Transverse colon (tissue), 4 donors: ENCODE measurements around the gene MEGF10. TPM values are rescaled to one million over a fixed set of nuclear protein-coding genes. Genes with fewer than 3 reads are reported as not detected.

Experiments
- DNase-seq: peaks from one replicate; pipeline ENCODE4 v3.0.0-alpha.2; 2019
- H3K27ac ChIP-seq, 4 donors: fragments of 200-600 bp; sonication (generic); 2 replicates each; pipeline ENCODE4 v1.5.1; 2016 to 2018; ENCODE audit warnings: inconsistent platforms in 4 of 4
- H3K27me3 ChIP-seq: fragments of 200-600 bp; sonication (generic); 2 replicates; pipeline ENCODE4 v1.5.1; 2017; ENCODE audit warnings: inconsistent platforms
- H3K36me3 ChIP-seq, 4 donors: fragments of 200-600 bp; sonication (generic); 2 replicates each; pipeline ENCODE4 v1.5.1; 2017 to 2019; ENCODE audit warnings: inconsistent platforms in 4 of 4
- H3K4me1 ChIP-seq, 4 donors: fragments of 200-600 bp; sonication (generic); 2 replicates each; pipeline ENCODE4 v1.5.1; 2017 to 2020; ENCODE audit warnings: inconsistent platforms in 4 of 4
- H3K4me3 ChIP-seq, 4 donors: fragments of 200-600 bp; sonication (generic); 1 replicate in 1 of 4; 2 replicates in 3 of 4; pipeline versions ENCODE4 v1.5.1 to v1.6.1; 2017 to 2019; ENCODE audit warnings: inconsistent platforms in 4 of 4
- H3K9me3 ChIP-seq, 2 donors: fragments of 200-600 bp; sonication (generic); 2 replicates each; pipeline ENCODE4 v1.5.1; 2017 to 2019; ENCODE audit warnings: inconsistent platforms in 2 of 2
- EP300 ChIP-seq: sonication (generic); formaldehyde crosslinking; IDR thresholded peaks from one replicate; pipeline ENCODE4 v1.6.1; 2017; ENCODE audit warnings: antibody characterized with exemption, low read depth
- POLR2A ChIP-seq: fragments of 450-650 bp; IDR thresholded peaks from one replicate; pipeline ENCODE4 v1.6.1; 2016; ENCODE audit warnings: antibody characterized with exemption, mild to moderate bottlenecking, moderate library complexity
- POLR2AphosphoS5 ChIP-seq, 3 donors: sonication (generic); formaldehyde crosslinking; IDR thresholded peaks; one replicate each; pipeline ENCODE4 v1.6.1; 2016; ENCODE audit warnings: antibody characterized with exemption in 3 of 3
- WGBS, 2 donors: methylation state at CpG; one replicate each; pipeline ENCODE4 v1.1.5; 2018; ENCODE audit warnings: low coverage in 1 of 2; 5-methylcytosine and 5-hydroxymethylcytosine counted together
- in situ Hi-C, 4 donors: fragments of 200-750 bp; cut with MboI; loops; one replicate each; pipeline versions ENCODE4 v1.15.0 to v1.15.1; 2017; ENCODE audit warnings: low sequenced_read_pairs in 3 of 4, low pct_ligation_motif_present in 1 of 4, low pct_unique_long_range_greater_than_20kb in 1 of 4
- intact Hi-C: fragments of 100-400 bp; cut with DNase I; formaldehyde crosslinking; loops from one replicate; pipeline ENCODE4 v1.15.1; 2023; ENCODE audit warnings: low total_unique reads
- total RNA-seq, 4 donors: library from RNA; depleted of rRNA; stranded (reverse); fragments of >200 nt; gene quantifications; one replicate each; pipeline ENCODE4 v1.1.0, GENCODE V29; 2016
- TF ChIP-seq, protein P1 (sequence below), 5 experiments: fragments of 200-600 bp in 3 of 5; fragments of 450-650 bp in 2 of 5; sonication (generic) in 3 of 5; IDR thresholded peaks; 1 replicate in 2 of 5; 2 replicates in 3 of 5; pipeline ENCODE4 v1.5.1; 2016 to 2017; ENCODE audit warnings: antibody characterized with exemption in 5 of 5, inconsistent platforms in 3 of 5, mild to moderate bottlenecking in 2 of 5, moderate library complexity in 1 of 5

The MEGF10 gene
- total RNA-seq, 4 donors from 2014 or later = 0.68 to 3.0 (median 2.9) TPM; not detected in 1

DNA sequence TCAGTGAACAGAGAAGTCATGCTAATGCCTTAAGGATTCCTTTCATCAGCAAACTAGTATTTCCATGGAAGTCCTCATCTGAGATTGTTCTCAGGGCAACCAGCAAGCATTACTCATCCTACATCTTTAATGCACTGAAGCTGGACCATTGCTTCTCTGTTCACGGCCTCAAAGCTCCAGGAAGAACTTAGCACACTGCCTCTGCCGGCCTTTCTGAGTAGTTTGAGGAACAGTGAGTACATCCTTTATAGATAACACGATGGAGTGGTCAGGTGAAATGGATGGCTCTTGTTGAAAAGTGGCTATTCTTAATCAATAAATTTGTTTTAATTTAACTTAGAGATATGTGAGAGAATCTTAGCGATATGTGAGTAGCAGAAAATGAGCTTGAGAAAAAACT lies 35.8 kb downstream of the MEGF10 start:
- H3K4me3 ChIP-seq = no peak overlapping the region
- H3K27me3 ChIP-seq = no peaks in the 10 kb centered on the region
- TF ChIP-seq POLR2AphosphoS5 (IDR thresholded peaks at IDR 0.05) (no peak), EP300 (no peak), POLR2A (no peak)
- TF ChIP-seq, protein P1, sequence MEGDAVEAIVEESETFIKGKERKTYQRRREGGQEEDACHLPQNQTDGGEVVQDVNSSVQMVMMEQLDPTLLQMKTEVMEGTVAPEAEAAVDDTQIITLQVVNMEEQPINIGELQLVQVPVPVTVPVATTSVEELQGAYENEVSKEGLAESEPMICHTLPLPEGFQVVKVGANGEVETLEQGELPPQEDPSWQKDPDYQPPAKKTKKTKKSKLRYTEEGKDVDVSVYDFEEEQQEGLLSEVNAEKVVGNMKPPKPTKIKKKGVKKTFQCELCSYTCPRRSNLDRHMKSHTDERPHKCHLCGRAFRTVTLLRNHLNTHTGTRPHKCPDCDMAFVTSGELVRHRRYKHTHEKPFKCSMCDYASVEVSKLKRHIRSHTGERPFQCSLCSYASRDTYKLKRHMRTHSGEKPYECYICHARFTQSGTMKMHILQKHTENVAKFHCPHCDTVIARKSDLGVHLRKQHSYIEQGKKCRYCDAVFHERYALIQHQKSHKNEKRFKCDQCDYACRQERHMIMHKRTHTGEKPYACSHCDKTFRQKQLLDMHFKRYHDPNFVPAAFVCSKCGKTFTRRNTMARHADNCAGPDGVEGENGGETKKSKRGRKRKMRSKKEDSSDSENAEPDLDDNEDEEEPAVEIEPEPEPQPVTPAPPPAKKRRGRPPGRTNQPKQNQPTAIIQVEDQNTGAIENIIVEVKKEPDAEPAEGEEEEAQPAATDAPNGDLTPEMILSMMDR (IDR thresholded peaks at IDR 0.05) = no peak
- no peak for DNase-seq
- intact Hi-C loops = no loop called here
- in situ Hi-C loops = no loop called here
- no peaks in the 10 kb centered on the region for H3K9me3 ChIP-seq
- no peak overlapping the region for H3K27ac ChIP-seq
- no peaks in the 10 kb centered on the region for H3K4me1 ChIP-seq
- no peaks in the 10 kb centered on the region for H3K36me3 ChIP-seq
- 74 to 82% methylated on average over 4 of the region's 4 CpGs for WGBS, 2 donors

DNA sequence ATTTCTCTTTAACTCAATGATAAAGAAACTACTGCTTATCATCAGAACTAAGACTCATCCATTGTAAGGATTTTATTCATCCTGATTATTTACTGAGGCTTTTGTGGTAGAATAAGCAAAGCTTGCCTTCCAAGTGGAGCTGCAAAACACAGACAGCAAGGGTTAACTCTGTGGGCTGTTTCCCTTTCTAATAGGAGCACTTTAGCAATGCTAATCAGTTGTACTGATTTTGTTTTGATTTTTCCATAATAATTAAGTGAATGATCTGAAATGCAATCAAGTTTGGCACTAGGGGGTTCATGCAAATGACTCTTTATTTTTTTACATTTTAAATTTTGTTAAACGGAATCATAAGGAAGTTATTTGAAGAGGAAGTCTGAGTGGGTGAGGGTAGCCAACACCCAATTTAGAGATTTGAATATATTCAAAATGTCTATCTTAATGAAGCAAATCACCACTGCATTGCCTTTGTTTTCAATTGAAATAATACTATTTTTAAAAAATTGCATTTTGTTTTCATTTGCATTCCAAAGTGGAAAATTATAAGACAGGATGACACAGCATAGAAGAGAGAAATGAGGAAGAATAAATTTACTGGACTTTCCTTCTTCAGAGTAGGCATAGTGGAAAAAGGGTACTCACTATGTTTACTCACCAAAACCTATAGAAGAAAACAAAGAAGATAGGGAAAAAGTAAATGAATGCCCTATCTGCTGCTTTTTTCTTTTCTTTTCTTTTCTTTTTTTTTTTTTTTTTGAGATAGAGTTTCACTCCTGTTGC lies 36.6 kb downstream of the MEGF10 start:
- Histone ChIP-seq H3K9me3 (no peaks in the 10 kb centered on the region), H3K4me1 (no peaks in the 10 kb centered on the region), H3K4me3 (no peak overlapping the region), H3K27ac (no peak overlapping the region), H3K36me3 (no peaks in the 10 kb centered on the region), H3K27me3 (no peaks in the 10 kb centered on the region)
- TF ChIP-seq POLR2AphosphoS5 (IDR thresholded peaks at IDR 0.05) = no peak
- TF ChIP-seq, protein P1 (IDR thresholded peaks at IDR 0.05) = no peak
- no peak for TF ChIP-seq EP300
- no peak for TF ChIP-seq POLR2A
- intact Hi-C loops (no loop called here), in situ Hi-C loops (no loop called here)
- WGBS, 2 donors = 62 to 77% methylated on average over 1 of the region's 1 CpG
- DNase-seq = no peak

DNA sequence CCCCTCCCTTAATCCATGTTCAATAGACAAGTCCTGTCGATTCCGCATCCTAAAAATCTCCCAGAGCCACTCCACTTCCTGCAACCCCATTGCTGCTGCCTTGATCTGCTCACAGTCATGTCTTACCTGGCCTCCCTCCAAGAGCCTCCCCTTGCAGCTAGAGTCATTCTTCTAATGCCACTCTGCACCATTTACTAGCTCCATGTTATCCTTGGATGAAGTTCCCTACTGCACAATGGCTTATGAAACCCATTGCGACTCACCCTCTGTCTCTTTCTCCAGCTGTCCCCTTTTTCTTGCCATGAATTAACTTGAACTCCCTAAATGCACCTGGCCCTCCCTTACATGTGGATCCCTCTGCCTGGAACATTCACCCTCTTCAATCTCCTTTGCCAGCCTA lies 39.5 kb downstream of the MEGF10 start:
- 93 to 94% methylated on average over 2 to 3 of the region's 3 CpGs for WGBS, 2 donors
- Histone ChIP-seq H3K4me3 (no peak overlapping the region), H3K27ac (no peak overlapping the region), H3K4me1 (no peaks in the 10 kb centered on the region), H3K9me3 (no peaks in the 10 kb centered on the region), H3K36me3 (no peaks in the 10 kb centered on the region), H3K27me3 (no peaks in the 10 kb centered on the region)
- in situ Hi-C loops = no loop called here
- no peak for DNase-seq
- intact Hi-C loops = no loop called here
- TF ChIP-seq POLR2AphosphoS5 (IDR thresholded peaks at IDR 0.05) (no peak), EP300 (no peak), POLR2A (no peak)
- TF ChIP-seq, protein P1 (IDR thresholded peaks at IDR 0.05) = no peak

DNA sequence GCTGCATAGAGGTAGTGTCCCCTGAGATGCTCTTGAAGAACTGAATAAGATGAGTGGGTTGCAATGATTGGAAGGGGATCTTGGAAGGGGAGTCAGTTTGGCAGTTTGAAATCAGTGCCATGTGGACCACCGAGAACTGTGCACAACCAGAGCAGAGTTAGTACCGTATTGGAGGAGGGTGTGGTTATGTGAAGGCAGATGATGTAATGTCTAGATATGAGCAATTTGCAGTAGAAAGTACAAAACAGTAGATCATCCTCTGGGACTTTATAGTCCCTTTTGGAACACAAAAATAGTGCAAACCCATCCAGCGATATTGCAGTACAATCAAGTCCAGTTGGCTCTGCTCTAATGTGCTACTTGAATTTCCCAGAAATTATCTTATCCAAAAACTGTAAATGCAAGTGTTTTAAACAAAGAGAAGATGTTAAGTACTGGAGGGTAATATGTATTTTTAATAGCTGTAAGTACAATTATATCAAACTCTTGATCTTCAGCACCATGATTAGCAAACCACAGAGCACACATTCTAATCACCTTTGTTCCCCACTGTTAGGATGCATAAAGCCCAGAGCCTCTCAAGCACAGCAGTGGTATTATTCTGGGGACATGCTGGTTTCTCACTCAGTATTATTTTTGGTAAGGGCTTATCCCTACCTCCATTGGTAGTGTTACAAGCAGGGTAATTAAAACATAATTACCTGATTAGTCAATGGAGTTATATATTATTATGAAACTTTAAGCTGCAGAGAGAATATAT lies 41.5 kb downstream of the MEGF10 start:
- H3K9me3 ChIP-seq = no peaks in the 10 kb centered on the region
- intact Hi-C loops = no loop called here
- in situ Hi-C loops = no loop called here
- no peaks in the 10 kb centered on the region for H3K36me3 ChIP-seq
- whole genome bisulfite sequencing, 2 donors = 58 to 61% methylated on average over 3 of the region's 3 CpGs
- H3K4me3 ChIP-seq = no peak overlapping the region
- no peak for DNase-seq
- no peaks in the 10 kb centered on the region for H3K27me3 ChIP-seq
- TF ChIP-seq POLR2AphosphoS5 (IDR thresholded peaks at IDR 0.05) (no peak), POLR2A (no peak), EP300 (no peak)
- TF ChIP-seq, protein P1 (IDR thresholded peaks at IDR 0.05) = no peak
- no peaks in the 10 kb centered on the region for H3K4me1 ChIP-seq
- no peak overlapping the region for H3K27ac ChIP-seq
